GM12873 (cell line): Measurements from ENCODE around the gene POLR2C.

Source experiments
- TF ChIP-seq, protein P1 (sequence below): IDR thresholded peaks from 2 replicates; pipeline ENCODE4 v1.5.1; 2012; ENCODE audit warnings: low read depth, mild to moderate bottlenecking, moderate library complexity, low read length, control low read depth; ENCODE audit not compliant: insufficient read depth; ENCODE audit errors: missing control alignments

POLR2C gene

GRCh38 chr16:57464523-57464922 lies 2.0 kb downstream of the POLR2C start:
- TF ChIP-seq, protein P1, sequence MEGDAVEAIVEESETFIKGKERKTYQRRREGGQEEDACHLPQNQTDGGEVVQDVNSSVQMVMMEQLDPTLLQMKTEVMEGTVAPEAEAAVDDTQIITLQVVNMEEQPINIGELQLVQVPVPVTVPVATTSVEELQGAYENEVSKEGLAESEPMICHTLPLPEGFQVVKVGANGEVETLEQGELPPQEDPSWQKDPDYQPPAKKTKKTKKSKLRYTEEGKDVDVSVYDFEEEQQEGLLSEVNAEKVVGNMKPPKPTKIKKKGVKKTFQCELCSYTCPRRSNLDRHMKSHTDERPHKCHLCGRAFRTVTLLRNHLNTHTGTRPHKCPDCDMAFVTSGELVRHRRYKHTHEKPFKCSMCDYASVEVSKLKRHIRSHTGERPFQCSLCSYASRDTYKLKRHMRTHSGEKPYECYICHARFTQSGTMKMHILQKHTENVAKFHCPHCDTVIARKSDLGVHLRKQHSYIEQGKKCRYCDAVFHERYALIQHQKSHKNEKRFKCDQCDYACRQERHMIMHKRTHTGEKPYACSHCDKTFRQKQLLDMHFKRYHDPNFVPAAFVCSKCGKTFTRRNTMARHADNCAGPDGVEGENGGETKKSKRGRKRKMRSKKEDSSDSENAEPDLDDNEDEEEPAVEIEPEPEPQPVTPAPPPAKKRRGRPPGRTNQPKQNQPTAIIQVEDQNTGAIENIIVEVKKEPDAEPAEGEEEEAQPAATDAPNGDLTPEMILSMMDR, result no peak

DNA sequence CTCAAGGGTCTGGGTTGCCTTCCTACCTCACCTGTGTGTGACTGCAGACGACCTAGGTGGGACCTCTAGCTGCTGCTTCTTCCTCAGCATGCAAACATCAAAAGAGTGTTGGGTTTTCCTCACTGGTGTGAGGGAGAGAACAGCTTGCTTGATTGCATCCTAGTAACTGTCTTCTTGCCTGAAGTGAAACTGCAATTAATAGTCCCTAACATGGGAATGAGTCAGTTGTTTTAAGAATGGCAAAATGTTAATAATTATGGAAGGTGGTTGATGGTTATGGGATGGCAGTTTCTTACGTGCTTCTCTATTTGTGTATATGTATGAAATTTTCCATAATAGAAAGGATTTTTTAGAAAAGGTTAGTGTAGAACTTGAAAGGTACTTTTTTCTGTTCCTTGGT lies 5.9 kb downstream of the POLR2C start:
- TF ChIP-seq, protein P1, result no peak

GRCh38 chr16:57469046-57469445 lies 6.6 kb downstream of the POLR2C start:
- TF ChIP-seq, protein P1, result no peak

DNA sequence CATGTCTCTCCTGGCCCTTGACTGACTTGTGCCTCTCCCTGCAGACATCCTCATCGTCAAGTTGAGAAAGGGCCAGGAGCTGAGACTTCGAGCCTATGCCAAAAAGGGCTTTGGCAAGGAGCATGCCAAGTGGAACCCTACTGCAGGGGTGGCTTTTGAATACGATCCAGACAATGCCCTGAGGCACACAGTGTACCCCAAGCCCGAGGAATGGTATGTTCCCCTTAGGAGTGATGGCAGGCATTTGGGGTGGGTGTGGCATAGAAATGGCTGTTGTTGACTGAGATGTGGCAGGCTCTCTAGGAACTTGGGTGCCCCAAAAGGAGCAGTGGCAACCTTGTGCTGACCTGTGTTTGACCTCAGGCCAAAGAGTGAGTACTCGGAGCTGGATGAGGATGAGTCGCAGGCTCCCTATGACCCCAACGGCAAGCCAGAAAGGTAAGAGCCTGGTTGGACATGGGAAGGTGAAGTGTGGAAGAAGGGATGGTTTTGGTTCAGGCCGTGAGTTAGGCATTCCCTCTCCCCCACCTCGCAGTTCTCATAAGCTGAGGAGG lies 7.5 kb downstream of the POLR2C start:
- TF ChIP-seq, protein P1, result no peak

DNA sequence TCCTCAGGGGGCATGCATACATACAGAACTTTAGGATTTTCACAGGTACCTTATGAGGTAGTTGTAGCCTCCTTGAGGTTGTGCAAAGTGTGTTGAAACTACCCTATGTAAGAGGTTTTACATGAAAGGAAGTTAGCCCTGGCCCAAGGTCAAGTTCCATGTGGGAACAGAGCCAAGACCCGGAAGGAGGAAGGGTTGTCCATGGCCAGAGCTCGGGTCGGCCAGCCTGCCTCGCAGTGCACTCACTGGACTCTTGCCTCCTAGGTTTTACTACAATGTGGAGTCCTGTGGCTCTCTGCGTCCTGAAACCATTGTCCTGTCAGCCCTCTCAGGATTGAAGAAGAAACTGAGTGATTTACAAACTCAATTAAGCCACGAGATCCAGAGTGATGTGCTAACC lies 8.2 kb downstream of the POLR2C start:
- TF ChIP-seq, protein P1, result no peak

DNA sequence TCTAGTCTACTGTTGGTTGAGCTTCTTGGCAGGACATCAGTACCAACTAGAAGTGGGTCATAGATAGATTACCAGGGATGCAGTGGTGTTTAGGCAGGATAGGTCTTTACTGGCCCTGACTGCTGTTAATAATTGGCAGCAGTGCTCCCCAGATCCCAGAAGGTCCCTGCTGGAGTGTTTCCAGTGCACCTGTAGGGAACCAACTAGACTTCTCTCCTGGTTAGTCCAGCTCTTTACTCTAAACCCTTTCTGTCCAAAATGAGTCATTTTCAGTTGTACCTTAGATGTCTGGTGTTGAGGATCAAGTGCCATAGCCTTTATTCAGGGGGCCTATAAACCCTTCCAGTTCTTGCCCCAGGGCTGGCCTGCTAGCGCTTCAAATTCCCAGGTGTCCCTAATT lies 8.7 kb downstream of the POLR2C start:
- TF ChIP-seq, protein P1, result no peak

- TF ChIP-seq, protein P1, result no peak
These were observed 9.6 kb downstream of the POLR2C start for GRCh38 chr16:57471852-57472664.
